Measurements from ENCODE around the gene TDP2.

TDP2 gene

DNA sequence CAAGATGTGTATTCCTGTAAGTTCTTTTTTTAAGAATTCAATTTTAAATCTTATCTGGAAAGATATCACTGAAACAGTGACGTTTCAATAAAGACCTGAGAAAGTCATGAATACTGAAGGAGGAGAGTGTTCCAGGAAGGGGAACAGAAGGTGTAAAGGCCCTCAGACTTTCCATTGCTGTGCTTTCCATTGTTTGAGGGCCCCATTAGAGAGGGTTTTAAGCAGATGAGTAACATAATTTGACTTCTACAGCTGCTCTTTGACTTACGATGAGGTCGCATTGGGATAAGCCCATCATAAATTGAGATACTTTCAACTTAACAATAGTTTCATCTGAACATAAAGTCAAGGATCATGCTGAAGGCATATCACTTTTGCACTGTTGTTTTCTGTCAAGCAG lies 24.9 kb upstream of the TDP2 start:
- TF ChIP-seq SIN3A (IDR thresholded peaks at IDR 0.05; ENCODE audit: borderline replicate concordance, insufficient read depth, low read length) (no peak), FOXP2 (optimal IDR thresholded peaks at IDR 0.05; ENCODE audit: borderline replicate concordance, extremely low read depth, extremely low read length, insufficient read depth) (no peak), TAF1 (IDR thresholded peaks at IDR 0.05; ENCODE audit: borderline replicate concordance, insufficient read depth, low read length) (no peak), POLR2AphosphoS5 (IDR thresholded peaks at IDR 0.05; ENCODE audit: low read depth, low read length) (no peak)
- TF ChIP-seq, protein P1, sequence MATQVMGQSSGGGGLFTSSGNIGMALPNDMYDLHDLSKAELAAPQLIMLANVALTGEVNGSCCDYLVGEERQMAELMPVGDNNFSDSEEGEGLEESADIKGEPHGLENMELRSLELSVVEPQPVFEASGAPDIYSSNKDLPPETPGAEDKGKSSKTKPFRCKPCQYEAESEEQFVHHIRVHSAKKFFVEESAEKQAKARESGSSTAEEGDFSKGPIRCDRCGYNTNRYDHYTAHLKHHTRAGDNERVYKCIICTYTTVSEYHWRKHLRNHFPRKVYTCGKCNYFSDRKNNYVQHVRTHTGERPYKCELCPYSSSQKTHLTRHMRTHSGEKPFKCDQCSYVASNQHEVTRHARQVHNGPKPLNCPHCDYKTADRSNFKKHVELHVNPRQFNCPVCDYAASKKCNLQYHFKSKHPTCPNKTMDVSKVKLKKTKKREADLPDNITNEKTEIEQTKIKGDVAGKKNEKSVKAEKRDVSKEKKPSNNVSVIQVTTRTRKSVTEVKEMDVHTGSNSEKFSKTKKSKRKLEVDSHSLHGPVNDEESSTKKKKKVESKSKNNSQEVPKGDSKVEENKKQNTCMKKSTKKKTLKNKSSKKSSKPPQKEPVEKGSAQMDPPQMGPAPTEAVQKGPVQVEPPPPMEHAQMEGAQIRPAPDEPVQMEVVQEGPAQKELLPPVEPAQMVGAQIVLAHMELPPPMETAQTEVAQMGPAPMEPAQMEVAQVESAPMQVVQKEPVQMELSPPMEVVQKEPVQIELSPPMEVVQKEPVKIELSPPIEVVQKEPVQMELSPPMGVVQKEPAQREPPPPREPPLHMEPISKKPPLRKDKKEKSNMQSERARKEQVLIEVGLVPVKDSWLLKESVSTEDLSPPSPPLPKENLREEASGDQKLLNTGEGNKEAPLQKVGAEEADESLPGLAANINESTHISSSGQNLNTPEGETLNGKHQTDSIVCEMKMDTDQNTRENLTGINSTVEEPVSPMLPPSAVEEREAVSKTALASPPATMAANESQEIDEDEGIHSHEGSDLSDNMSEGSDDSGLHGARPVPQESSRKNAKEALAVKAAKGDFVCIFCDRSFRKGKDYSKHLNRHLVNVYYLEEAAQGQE (IDR thresholded peaks at IDR 0.05; ENCODE audit: insufficient read depth in 1 of 2, low read depth in 2 of 2, low read length in 2 of 2): no peak

DNA sequence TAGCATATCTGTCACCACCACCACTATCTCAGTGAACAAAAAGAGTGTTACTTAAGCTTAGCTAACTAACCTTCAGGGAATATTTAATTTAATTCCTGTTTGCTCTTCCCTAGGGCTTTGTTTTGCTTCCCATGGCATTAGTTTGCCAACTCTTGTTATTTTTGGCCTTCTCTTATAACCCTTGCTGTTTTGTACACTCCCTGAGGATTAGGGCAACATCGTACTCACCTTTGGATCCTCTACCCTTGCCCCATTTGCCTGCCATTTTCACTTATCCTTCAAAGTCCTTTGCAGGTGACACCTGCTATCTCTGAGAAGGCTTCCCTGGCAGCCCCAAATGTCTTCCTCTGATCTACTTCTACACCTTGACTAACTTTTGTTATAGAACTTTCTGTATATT lies 23.9 kb upstream of the TDP2 start:
- TF ChIP-seq TAF1 (IDR thresholded peaks at IDR 0.05; ENCODE audit: borderline replicate concordance, insufficient read depth, low read length) (no peak), POLR2AphosphoS5 (IDR thresholded peaks at IDR 0.05; ENCODE audit: low read depth, low read length) (no peak), FOXP2 (optimal IDR thresholded peaks at IDR 0.05; ENCODE audit: borderline replicate concordance, extremely low read depth, extremely low read length, insufficient read depth) (no peak), SIN3A (IDR thresholded peaks at IDR 0.05; ENCODE audit: borderline replicate concordance, insufficient read depth, low read length) (no peak)
- TF ChIP-seq, protein P1 (IDR thresholded peaks at IDR 0.05; ENCODE audit: insufficient read depth in 1 of 2, low read depth in 2 of 2, low read length in 2 of 2): no peak

DNA sequence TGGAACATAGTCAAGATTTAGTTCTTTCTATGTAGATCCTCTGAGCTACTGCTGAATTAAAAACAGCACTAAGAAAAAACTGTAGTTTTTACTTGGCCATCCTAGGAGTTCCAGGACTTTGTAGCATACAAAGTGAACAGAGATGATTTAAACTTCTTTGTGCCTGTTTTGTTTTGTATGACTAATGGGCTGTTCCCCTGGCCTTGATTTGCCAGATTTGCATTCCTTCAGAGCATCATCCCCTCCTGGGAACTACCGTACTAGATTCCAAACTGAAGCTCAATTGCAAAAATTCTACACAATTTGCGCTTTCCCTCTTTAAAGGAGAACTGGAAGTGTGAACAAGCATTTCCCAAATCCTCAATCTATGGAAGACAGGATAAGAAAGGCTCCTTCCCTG lies 23.3 kb upstream of the TDP2 start:
- TF ChIP-seq TAF1 (IDR thresholded peaks at IDR 0.05; ENCODE audit: borderline replicate concordance, insufficient read depth, low read length): no peak
- TF ChIP-seq, protein P1 (IDR thresholded peaks at IDR 0.05; ENCODE audit: insufficient read depth in 1 of 2, low read depth in 2 of 2, low read length in 2 of 2): no peak
- no peak for TF ChIP-seq SIN3A (IDR thresholded peaks at IDR 0.05; ENCODE audit: borderline replicate concordance, insufficient read depth, low read length)
- no peak for TF ChIP-seq POLR2AphosphoS5 (IDR thresholded peaks at IDR 0.05; ENCODE audit: low read depth, low read length)
- TF ChIP-seq FOXP2 (optimal IDR thresholded peaks at IDR 0.05; ENCODE audit: borderline replicate concordance, extremely low read depth, extremely low read length, insufficient read depth): no peak

DNA sequence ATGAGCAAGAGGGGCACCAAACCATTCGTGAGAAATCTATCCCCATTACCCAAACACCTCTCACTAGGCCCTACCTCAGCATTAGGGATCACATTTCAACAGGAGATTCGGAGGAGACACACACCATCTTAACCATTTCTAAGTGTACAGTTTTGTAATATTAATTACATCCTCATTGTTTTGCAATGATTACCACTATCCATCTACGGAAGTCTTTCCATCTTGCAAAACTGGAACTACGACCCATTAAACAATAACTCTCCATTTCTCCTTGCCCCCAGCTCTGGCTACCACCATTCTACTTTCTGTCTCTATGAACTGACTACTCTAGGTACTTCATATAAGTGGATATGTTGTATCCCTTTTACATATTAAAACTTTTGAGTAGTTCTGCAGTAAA lies 20.2 kb upstream of the TDP2 start:
- TF ChIP-seq SIN3A (IDR thresholded peaks at IDR 0.05; ENCODE audit: borderline replicate concordance, insufficient read depth, low read length): no peak
- TF ChIP-seq TAF1 (IDR thresholded peaks at IDR 0.05; ENCODE audit: borderline replicate concordance, insufficient read depth, low read length): no peak
- no peak for TF ChIP-seq FOXP2 (optimal IDR thresholded peaks at IDR 0.05; ENCODE audit: borderline replicate concordance, extremely low read depth, extremely low read length, insufficient read depth)
- TF ChIP-seq, protein P1 (IDR thresholded peaks at IDR 0.05; ENCODE audit: insufficient read depth in 1 of 2, low read depth in 2 of 2, low read length in 2 of 2): no peak

DNA sequence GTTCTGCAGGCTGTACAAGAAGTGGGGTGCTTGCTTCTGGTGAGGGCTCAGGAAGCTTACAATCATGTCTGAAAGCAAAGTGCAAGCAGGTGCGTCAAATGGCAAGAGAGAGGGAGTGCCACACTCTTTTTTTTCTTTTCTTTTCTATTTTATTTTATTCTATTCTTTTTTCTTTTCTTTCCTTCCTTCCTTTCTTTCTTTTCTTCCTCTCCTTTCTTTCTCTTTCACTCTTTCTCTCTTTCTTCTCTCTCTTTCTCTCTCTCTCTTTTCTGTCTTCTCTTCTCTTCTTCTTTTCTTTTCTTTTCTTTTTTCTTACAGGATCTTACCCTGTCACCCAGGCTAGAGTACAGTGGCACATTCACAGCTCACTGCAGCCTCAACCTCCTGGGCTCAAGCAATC lies 19.7 kb upstream of the TDP2 start:
- TF ChIP-seq, protein P1 (IDR thresholded peaks at IDR 0.05; ENCODE audit: insufficient read depth in 1 of 2, low read depth in 2 of 2, low read length in 2 of 2): no peak
- no peak for TF ChIP-seq POLR2AphosphoS5 (IDR thresholded peaks at IDR 0.05; ENCODE audit: low read depth, low read length)
- TF ChIP-seq FOXP2 (optimal IDR thresholded peaks at IDR 0.05; ENCODE audit: borderline replicate concordance, extremely low read depth, extremely low read length, insufficient read depth): no peak
- TF ChIP-seq SIN3A (IDR thresholded peaks at IDR 0.05; ENCODE audit: borderline replicate concordance, insufficient read depth, low read length): no peak
- no peak for TF ChIP-seq TAF1 (IDR thresholded peaks at IDR 0.05; ENCODE audit: borderline replicate concordance, insufficient read depth, low read length)

All from PFSK-1 (cell line).